GM21528 (cell line): ENCODE results near the gene NKAIN4.
"Not testable (repeated sequence)": the region's sequence is repeated elsewhere in the genome, so short reads cannot be mapped to it uniquely, and the experiment has no call there.

Experiments used
- ATAC-seq: cut with Tn5 transposase; IDR thresholded peaks from one replicate; pipeline ENCODE4 v1.9.1; 2021; ENCODE audit warnings: mild to moderate bottlenecking, moderate library complexity; ENCODE audit not compliant: unreplicated experiment, low FRiP score

NKAIN4 gene

DNA sequence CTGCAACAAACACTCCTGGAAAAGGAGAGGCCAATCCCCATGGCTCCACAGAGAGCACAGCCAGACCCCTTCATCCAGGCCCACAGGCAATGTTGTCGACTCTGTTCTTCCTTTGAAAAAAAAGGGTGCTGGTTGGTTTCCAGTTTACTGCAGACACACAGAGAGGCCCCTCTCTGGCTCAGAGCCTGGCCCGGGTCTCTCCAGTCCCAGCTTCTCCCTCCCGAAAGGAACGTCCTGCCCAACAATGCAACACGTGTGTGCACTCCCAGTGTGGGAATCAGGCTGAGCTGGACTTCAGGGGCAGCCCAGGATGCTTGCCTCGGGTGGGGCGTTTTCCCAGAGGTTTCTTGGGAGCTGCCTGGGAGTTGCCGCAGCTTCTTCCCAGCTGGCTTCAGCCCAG lies 4.5 kb upstream of the NKAIN4 start:
- no peak for ATAC-seq

DNA sequence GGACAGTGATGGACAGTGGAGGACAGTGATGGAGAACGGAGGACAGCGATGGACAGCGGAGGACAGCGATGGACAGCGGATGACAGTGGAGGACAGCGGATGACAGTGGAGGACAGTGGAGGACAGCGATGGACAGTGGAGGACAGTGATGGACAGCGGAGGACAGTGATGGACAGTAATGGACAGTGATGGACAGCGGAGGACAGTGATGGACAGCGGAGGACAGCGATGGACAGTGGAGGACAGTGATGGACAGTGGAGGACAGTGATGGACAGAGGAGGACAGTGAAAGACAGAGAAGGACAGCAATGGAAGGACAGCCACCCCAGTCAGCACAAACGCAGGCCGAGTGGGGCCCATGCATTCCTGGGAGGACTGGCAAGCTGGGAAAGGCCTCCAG lies 3.4 kb upstream of the NKAIN4 start:
- no peak for ATAC-seq

DNA sequence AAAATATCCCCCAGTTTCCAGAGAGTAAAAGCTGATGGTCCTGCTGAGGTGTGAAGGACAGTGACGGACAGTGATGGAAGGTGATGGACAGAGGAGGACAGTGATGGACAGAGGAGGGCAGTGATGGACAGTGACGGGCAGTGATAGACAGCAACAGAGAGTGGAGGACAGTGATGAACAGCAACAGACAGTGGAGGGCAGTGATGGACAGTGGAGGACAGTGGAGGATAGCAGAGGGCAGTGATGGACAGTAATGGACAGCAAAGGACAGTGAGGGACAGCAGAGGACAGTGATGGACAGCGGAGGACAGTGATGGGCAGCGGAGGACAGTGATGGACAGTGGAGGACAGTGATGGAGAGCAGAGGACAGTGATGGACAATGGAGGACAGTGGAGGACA lies 2.7 kb upstream of the NKAIN4 start:
- ATAC-seq, result no peak

DNA sequence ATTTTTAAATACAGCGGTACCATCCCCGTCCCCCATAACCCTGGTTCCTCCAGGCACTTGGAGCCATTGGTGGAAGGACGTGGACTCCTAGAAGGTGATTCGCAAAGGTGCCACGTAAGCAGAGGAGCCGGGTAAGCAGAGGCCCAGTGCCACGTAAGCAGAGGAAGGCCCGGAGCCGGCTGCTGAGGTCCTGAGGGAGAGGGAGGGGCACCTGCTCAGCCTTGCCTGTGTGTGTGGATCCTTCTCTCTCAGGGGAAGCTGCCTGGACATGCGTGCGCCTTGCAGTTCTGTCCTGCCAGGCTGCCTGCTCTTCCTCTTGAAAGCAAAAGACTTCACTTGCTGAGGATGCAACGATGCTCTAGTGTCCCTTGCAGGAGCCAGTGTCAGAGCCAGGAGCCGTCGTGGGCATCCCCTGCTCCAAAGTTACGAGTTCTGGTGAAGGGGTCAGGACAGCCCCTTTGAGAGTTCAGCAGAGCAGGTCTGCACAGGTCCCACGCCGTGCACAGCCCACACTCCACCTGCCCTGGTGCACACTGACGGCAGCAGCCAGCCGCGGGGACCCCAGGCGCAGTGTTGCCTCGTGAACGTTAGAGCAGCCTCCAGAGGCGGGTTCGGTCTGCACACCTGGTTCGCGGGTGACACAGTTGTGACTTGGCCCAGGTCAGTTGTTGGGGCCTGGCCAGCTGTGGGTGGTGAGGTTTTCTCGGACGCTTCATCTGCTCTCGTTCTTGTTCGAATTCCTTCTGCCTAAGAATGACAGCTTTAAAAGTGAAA lies 1.9 kb upstream of the NKAIN4 start:
- no peak for ATAC-seq

DNA sequence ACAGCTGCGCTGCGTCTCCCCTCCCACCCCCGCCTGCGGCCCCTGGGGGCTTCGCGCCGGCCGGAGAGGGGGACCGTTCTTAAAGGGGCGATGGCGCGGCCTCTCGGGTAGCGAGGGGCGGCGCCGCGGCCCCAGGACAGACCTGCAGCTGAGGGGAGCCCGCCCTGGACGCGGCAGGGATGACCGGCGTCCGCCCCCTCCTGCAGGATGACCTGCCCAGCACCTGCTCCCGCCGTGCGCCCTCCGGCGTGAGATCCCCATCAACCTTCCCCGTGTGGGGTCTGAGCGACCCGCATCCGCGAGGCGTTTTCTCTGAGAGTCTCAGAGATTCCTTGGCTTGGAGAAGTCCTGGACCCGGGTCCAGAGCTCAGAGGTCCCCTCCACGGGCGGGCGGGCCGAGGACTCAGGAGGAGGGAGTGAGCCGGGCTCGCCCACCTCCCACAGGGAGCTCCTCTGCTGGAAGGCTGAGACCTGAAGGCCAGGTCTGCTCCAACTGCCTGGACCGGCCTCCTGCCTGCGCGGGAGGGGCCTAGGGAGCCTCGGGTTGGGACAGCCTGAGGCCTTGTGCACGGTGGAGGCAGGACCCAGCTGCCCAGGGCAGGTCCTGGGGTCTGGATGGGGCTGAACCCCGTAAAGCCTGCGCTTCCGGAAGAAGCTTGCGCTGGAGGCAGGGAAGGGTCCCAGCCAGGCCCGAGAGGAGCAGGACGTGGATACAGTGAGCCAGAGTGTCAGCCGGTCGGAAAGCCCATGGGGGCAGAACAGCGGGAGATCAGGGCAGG lies 532 bp upstream of the NKAIN4 start:
- no peak for ATAC-seq

DNA sequence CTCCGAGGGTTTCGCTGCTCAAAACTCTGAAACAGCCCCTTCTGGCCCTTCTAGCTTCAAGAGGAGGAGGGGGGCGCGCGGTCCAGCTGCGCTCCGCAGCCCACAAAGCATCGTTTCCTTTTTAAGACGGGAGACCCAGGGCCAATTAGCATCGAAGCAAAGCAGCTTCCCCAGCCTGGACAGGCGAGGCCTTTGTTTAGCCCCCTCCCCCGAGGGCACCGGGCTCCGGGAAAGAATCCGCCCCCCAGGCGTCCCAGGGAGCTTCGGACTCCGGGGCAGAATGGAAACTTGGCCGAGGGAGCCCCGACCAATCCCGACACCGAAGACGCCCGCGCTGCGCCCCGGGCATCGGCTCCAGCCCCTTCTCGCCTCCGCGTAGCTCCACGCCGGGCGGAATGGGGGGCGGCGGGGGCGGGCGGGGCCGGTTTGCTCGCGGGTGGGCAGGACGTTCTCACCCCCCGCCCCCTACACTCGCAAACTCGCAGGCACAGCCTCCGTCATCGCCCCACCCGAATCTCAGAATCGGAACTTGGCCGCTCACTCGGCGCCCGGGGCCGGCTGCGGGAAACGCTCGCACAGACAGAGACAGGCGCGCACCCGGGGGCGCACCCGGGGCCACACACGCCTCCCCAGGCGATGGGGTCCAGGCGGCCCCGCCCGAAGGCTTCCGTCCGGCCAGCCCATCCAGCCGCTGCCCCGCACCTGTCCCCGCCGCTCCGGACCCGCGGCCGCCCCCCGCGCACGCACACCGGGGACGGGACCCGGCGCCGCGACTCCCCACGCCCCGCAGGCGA lies 628 bp downstream of the NKAIN4 start:
- ATAC-seq, result no peak

DNA sequence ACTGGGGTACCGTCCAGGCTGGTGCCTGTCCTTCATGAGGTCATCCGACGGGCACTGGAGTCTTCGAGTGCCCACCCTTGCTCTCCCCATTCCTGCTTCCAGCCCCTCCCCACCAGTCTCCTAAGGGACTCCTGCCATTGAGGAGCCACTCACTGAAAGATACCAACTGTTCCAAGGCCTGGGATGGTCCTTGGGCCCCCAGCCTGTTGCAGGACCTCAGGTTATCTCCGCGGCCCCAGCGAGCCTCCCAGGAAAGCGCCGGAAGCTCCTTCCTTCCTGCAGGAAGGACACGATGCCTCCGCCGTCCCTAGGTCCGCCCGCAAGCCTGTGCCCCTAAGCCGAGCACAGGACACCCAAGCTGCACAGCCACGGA lies 1.2 kb downstream of the NKAIN4 start:
- no peak for ATAC-seq

DNA sequence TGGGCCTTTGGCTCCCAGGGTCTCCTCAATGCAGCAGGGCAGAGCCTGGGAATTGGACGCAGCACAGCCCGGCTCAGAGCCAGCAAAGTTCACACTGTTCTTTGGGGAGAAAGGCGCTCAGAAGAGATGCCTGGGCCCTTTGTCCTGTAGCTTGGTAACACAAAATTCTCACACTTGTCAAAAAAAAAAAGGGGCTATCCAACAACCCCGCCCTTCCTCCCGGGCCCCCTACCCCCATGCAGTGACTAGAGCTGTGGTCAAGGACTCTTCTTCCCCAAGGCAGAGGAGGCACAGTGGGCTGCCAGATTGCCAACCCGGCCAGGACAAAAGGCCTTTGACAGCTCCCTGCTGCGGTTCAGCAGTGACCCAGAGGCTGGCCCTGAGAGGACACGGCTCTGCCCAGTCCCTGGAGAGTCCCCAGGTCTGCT lies 2.0 kb downstream of the NKAIN4 start:
- no peak for ATAC-seq

DNA sequence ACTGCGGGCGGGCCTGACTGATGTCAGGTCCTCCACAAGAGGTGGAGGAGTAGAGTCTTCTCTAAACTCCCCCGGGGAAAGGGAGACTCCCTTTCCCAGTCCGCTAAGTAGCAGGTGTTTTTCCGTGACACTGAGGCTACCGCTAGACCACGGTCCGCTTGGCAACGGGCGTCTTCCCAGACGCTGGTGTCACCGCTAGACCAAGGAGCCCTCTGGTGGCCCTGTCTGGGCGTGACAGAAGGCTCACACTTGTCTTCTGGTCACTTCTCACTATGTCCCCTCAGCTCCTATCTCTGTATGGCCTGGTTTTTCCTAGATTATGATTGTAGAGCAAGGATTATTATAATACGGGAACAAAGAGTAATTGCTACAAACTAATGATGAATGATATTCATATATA lies 2.9 kb downstream of the NKAIN4 start:
- not testable (repeated sequence) for ATAC-seq

DNA sequence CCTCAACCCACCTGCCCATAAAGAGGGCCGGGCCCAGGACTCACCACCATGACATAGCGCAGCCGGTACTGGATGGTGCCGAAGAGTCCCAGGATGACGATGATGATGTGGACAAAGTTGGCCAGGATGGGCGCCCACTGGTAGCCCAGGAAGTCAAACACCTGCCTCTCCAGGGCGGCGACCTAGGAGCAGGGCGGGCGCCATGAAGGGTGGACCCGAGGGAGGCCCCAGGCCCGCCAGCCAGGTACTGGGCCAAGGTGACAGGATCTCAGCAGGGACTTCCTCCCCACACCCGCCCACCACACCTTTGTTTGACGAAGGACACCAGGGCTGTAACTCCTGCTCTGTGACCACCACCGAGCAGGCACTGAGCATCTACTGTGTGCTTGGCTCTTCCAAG lies 4.4 kb downstream of the NKAIN4 start:
- ATAC-seq, result no peak

DNA sequence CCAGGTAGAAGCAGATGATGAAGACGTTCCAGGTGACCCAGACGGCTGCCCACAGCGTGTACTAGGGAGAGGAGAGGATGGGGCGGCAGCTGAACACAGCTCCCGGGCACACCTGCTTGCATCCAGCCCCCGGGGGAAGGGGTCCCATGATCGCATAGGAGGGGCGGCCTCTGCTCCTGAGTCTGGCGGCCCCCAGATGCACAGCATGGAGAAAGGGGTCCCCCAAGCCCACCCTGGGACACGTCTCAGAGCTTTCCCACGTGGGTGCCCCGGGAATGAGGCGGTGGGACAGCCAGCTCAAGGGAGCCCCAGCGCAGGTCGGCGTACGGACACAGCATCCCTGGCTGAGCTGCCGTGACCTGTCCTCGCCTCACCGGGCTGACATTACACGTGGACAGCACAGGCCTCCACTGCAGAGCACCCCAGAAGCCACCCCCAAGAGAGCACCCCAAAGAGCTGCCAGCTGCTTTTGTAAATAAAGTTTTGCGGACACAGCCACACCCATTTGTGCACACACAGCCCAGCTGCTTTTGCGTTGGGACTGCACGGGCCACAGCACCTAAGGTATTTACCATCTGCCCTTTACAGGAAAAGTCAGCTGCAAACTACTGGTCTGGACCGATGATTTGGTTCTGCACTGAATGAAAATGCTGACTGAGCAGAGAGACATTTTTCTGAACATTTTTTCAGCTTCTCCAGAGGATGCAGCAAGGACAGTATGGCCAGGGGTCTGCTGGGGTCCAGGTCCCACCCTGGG lies 5.2 kb downstream of the NKAIN4 start:
- no peak for ATAC-seq

DNA sequence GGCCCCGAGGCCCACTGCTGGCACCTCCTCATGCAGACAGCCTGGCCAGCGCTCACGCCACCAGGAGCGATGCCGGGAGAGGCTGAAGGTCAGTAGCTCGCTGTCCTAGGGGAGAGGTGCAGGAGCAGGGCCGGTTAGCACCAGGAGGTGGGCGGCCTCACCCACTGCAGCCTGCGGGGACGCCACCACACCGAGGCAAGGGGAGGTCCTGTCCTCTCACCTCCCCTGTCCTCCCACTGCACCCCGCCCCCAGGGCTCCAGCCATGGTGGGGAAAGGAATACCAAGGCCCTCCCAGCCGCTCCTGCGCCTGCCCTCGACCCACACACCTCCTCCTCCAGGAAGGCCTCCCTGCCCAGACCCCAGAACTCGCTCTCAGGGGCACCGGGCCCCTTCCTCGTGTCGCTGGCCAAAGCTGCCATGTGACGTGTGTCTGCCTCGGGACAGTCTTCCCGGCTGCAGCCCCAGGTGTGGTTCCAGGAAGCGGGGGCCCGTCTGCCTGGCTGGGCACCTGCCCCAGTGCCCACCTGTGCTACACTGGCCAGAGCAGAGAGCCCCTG lies 6.5 kb downstream of the NKAIN4 start:
- no peak for ATAC-seq

DNA sequence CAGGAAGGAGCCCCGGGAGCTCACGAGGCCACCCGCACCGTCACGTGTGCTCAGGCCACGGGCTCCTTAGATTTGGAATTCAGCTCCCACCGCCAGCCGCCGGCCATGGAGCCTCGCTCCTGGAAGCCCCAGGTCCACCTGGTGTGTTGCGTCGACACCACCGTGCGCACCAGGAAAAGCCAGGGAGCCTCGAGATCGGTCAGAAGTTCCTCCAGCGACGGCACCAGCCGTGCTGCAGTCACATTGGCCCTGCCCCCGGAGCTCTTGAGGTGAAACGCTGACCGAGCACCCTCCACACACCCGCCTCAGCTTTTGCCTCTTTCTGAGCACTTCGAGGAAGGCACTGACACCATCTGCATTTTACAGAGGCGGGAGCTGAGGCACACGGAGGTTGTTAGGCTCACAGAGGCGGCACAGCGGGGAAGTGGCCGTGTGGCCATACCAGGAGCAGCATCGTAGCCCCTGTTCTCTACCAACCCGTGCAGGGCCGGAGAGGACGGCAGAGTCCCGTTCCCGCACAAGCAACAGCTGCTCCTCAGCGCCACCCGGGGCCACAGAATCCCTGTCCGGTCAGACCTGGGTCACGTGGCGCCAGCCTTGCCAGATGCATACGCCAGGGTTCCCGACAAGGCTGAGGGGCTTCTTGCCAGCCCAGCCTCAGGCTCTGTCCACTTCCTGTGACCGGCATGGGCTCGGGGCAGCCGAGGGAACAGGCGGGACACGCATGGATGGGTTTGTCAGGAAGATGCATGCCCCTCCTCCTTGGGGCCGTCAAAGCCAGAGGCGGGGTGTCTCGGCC lies 7.6 kb downstream of the NKAIN4 start:
- ATAC-seq, result no peak

DNA sequence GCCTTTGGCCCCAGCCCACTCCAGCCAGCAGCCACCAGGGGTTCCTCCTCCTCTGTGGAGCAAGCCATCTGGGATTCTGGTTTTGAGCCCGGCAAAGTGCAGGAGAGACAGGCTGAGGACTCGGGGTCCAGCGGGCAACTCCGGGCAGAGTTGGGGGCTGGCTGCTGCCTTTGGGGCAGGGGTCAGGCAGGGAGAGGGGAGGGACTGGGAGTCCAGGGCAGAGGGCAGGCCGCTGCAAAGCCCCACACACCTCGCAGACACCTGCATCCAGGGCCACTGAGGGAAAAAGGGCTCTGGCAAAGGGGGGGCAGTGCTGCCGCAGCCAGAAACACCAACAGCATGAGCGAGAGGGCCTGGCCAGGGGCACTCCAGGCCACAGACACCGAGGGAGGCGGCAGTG lies 9.8 kb downstream of the NKAIN4 start:
- ATAC-seq, result no peak

DNA sequence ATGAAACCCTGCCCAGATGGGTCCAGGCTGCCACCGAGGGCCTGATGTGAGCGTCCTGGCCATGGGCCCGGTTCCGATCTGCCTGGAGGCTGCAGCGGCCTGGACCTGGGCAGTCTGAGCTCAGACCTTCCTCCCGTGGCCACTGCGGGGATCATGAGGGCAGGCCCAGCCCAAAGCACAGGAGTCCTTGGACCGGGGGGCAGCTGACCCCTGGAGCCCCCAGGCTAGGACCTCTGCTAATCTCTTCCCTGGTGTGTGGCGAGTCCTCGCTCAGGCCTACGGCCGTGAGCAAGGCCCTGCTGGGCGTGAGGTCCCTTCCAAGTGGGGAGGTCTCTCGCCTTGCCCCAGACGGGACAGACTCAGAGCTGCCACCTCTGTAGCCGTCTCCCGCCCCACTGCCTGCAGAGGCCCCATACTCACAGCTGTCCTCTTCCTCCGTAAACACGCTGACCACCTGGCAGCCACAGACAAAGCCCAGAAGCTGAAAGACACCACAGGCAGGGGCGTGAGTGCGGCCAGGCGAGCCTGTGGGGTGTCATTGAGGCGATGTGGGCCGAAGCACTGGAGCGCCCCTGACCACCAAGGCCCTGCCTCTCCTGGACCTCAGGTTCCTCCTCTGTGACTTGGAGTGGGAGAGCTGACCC lies 10.5 kb downstream of the NKAIN4 start:
- no peak for ATAC-seq

DNA sequence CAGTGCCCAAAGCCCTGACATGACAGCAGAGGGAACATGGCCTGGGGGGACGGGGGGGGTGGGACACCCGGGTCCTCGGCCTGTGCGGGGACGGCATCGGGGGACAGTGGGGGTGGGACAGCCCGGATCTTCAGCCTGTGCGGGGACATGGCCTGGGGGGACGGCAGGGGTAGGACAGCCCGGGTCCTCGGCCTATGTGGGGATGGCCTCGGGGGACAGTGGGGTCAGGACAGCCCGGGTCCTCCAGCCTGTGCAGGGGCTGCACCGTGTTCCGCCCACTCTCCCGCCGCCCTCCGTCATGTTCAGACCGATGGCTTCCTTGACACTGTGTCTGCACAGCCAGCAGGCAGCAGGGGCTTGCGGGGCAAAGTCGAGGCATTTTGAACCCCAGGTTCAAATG lies 11.5 kb downstream of the NKAIN4 start:
- no peak for ATAC-seq

DNA sequence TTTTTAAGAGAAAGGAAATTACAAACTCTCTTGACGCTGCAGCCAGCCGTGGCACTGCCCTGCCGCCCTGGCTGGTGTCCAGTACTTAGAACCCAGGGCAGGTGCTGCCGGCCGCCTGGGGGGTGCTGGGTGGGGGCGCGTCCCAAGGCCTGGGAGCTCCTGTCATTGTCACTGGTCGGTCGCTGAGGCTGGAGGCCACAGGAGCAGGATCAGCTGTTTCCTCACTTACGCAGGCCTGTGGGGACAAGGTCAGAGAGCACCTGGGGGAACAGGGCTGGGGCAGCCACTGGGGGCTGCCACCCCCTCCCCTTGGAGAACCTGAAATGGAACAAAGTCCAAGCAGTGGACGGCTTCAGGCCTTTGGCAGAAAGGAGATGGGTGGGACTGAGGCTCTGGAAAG lies 13.0 kb downstream of the NKAIN4 start:
- ATAC-seq, result no peak

DNA sequence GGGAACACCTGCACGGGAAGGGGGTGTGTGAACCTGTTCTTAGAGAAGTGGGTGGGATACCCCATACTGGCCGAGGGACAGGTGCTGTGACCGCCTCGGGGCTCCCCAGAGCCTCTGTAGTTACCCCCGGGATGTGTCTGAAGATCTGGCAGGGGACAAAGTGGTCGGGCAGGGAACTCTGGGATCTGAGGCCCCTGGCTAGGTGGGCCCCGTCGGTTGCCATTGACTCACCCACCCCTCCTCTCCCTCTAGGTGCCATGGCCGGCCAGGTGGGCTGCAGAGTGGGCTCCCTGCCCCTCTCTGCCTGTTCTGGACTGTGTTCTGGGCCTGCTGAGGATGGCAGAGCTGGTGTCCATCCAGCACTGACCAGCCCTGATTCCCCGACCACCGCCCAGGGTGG lies 14.3 kb downstream of the NKAIN4 start:
- no peak for ATAC-seq

DNA sequence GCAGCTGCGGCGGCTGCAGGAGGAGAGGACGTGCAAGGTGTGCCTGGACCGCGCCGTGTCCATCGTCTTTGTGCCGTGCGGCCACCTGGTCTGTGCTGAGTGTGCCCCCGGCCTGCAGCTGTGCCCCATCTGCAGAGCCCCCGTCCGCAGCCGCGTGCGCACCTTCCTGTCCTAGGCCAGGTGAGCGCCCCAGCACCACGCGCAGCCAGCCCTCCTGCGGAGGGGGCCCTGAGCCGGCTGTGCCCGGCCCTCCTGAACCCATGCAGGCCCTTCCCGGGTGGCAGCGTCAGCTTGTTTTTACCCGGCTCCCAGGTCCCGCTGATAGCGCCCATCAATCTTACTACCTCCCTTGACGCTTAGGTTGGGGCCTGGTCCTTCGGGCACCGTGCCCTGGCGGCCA lies 14.8 kb downstream of the NKAIN4 start:
- no peak for ATAC-seq
